DND-41 (cell line): ENCODE measurements around the gene ZNF530.

Experiments
- EZH2 ChIP-seq: IDR thresholded peaks from 3 replicates; pipeline ENCODE4 v1.6.1; 2012; ENCODE audit warnings: borderline replicate concordance, low read depth, mild to moderate bottlenecking, moderate library complexity, low read length, inconsistent platforms; ENCODE audit not compliant: severe bottlenecking
- TF ChIP-seq, protein P1 (sequence below): IDR thresholded peaks from 2 replicates; pipeline ENCODE4 v1.5.1; 2012; ENCODE audit warnings: borderline replicate concordance, low read length, moderate library complexity, mild to moderate bottlenecking; ENCODE audit not compliant: poor library complexity, severe bottlenecking; ENCODE audit errors: extremely low read depth

DNA sequence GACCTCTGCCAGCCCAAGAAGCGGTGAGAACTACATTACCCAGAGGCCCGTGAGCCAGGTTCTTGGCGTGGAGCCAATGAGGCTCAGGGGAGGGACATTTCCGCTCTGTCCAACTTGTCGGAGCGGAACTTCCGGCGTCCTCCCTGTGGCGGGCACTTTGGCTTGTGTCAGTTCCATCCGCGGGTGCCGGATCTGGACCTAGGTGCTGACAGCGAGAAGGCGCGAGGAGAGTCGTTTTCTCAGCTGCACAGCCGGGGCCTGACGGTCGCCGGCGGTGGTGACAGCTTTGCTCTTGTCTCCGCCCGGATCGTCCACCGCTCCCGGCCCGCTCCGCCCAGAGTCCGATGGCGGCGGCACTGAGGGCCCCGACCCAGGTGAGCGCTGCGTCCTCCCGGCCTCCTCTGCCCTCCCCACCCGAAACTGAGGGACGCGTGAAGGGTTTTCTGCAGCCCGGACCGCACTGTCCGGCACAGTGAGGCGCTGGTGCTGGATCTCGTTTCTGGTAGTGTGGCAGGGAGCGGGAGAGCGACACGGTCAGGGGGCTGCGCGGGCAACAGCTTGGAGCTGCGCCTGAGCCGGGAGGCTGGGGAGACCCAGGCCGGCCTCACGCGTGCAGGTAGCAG lies at the start of gene ZNF530:
- TF ChIP-seq, protein P1, sequence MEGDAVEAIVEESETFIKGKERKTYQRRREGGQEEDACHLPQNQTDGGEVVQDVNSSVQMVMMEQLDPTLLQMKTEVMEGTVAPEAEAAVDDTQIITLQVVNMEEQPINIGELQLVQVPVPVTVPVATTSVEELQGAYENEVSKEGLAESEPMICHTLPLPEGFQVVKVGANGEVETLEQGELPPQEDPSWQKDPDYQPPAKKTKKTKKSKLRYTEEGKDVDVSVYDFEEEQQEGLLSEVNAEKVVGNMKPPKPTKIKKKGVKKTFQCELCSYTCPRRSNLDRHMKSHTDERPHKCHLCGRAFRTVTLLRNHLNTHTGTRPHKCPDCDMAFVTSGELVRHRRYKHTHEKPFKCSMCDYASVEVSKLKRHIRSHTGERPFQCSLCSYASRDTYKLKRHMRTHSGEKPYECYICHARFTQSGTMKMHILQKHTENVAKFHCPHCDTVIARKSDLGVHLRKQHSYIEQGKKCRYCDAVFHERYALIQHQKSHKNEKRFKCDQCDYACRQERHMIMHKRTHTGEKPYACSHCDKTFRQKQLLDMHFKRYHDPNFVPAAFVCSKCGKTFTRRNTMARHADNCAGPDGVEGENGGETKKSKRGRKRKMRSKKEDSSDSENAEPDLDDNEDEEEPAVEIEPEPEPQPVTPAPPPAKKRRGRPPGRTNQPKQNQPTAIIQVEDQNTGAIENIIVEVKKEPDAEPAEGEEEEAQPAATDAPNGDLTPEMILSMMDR: no peak
- no peak for TF ChIP-seq EZH2
